Tracheal epithelial cell (primary cell): ENCODE data around the gene EDEM3. TPM values are rescaled to one million over a fixed set of nuclear protein-coding genes. Genes with fewer than 3 reads are reported as not detected.

ENCODE experiments used
- total RNA-seq: library from RNA; depleted of rRNA; stranded (reverse); fragments of >200 nt; gene quantifications from 2 replicates; pipeline ENCODE4 v1.2.1, GENCODE V29; 2014

The EDEM3 gene
- 35.4 and 37.7 TPM in 2 replicates for total RNA-seq

GRCh38 chr1:184754476-184755225, at the start of gene EDEM3:
TSS of gene EDEM3 (minus strand) at chr1:184754858. CDS start at chr1:184754646, 212 bp downstream.

Other genes starting within 250 kb of the EDEM3 start
- 41.2 and 87.8 TPM in 2 replicates for gene NIBAN1, start 219.7 kb upstream of the EDEM3 start, total RNA-seq